Heart left ventricle (tissue), 16 donors: ENCODE results near the gene NTM. TPM values are rescaled to one million over a fixed set of nuclear protein-coding genes. Genes with fewer than 3 reads are reported as not detected.

Experiments
- ATAC-seq, 4 donors: fragments of 200-7000 bp; cut with Tn5 transposase; one replicate each; pipeline ENCODE4 v1.9.1; 2020 to 2022; ENCODE audit warnings: moderate library complexity in 4 of 4, mild to moderate bottlenecking in 3 of 4, moderate number of reproducible peaks in 1 of 4
- DNase-seq, 5 donors: peaks; one replicate each; pipeline ENCODE4 v3.0.0-alpha.2; 2020
- H3K27ac ChIP-seq, 12 donors: fragments of 200-600 bp; sonication (generic) in 4 of 12; one replicate each; pipeline versions ENCODE4 v1.5.0 to v1.8.0; 2016 to 2022; ENCODE audit warnings: mild to moderate bottlenecking in 2 of 12
- H3K27me3 ChIP-seq, 9 donors: fragments of 200-600 bp; sonication (generic) in 2 of 9; one replicate each; pipeline versions ENCODE4 v1.5.1 to v1.8.0; 2016 to 2022; ENCODE audit warnings: mild to moderate bottlenecking in 3 of 9
- H3K36me3 ChIP-seq, 9 donors: fragments of 200-600 bp; sonication (generic) in 2 of 9; one replicate each; pipeline versions ENCODE4 v1.5.0 to v1.8.0; 2018 to 2022; ENCODE audit warnings: mild to moderate bottlenecking in 2 of 9
- H3K4me1 ChIP-seq, 12 donors: fragments of 200-600 bp; sonication (generic) in 4 of 12; one replicate each; pipeline versions ENCODE4 v1.5.0 to v1.8.0; 2016 to 2022; ENCODE audit warnings: mild to moderate bottlenecking in 3 of 12
- H3K4me3 ChIP-seq, 12 donors: fragments of 200-600 bp; sonication (generic) in 4 of 12; one replicate each; pipeline versions ENCODE4 v1.5.0 to v1.8.0; 2017 to 2022; ENCODE audit warnings: mild to moderate bottlenecking in 9 of 12, moderate library complexity in 4 of 12
- H3K9me3 ChIP-seq, 12 donors: fragments of 200-600 bp; sonication (generic) in 4 of 12; one replicate each; pipeline versions ENCODE4 v1.5.0 to v1.8.0; 2016 to 2022; ENCODE audit warnings: mild to moderate bottlenecking in 1 of 12
- POLR2A ChIP-seq, 2 donors: fragments of 450-650 bp; IDR thresholded peaks; one replicate each; pipeline ENCODE4 v1.6.1; 2017; ENCODE audit warnings: antibody characterized with exemption in 2 of 2, mild to moderate bottlenecking in 2 of 2, moderate library complexity in 2 of 2
- WGBS, 4 donors: extraction: QIAGEN DNeasy Blood & Tissue Kit in 2 of 4; methylation state at CpG; one replicate each; pipeline versions ENCODE4 v1.1.5 to v1.1.7; 2013 to 2018; 5-methylcytosine and 5-hydroxymethylcytosine counted together
- intact Hi-C, 10 donors: fragments of 100-400 bp; cut with DNase I; formaldehyde crosslinking; loops; one replicate each; pipeline versions ENCODE4 v1.11.1 to v1.14.2; 2022
- polyA plus RNA-seq, 2 donors: library from polyadenylated mRNA; stranded (reverse); fragments of 200-250 nt; gene quantifications; one replicate each; pipeline ENCODE4 v1.2.3, GENCODE V29; 2013
- total RNA-seq, 9 donors: library from RNA; depleted of rRNA in 2 of 9; stranded (reverse); fragments of >200 nt in 2 of 9; fragmentation: NEBNext Ultra II Directional in 3 of 9; extraction: Animal tissue kit (Norgen Biotek cat#: 25700) in 3 of 9; gene quantifications; one replicate each; pipeline versions ENCODE4 v1.1.0 to v1.2.4, GENCODE V29; 2016 to 2023
- TF ChIP-seq, protein P1 (sequence below), 12 donors: fragments of 200-600 bp; sonication (generic) in 4 of 12; IDR thresholded peaks; one replicate each; pipeline versions ENCODE4 v1.5.0 to v1.8.0; 2018 to 2022; ENCODE audit warnings: antibody characterized with exemption in 12 of 12, mild to moderate bottlenecking in 5 of 12
- donor health status: ischemic (EF 13 %, LVEDD 7.1; RV severe dilation, severe dysfunction).
- donor health status: healthy with polysubstance abuse.
- donor health status: DM: no; HTN: yes; CAD: no.
- donor health status: DM: no; HTN: no; CAD: no.
- donor health status: ischemic (EF 25% LVEDD 6.9; RV normal size, moderate dysfunction).
- donor health status: ischemic (EF 25% LVEDD 5.7; RV mildly dilated, moderate dysfunction).
- donor health status: healthy.
- donor health status: DM: yes; HTN: yes; CAD: no.
- donor health status: ischemic (EF 35%, LVEDD 5.7; RV mildly dilated, moderate dysfunction).
- donor health status: nonischemic (EF 11% LVEDD 7.7; RV severe dilation, severe dysfunction).
- donor health status: DM: yes; HTN: yes; CAD: no.
- donor health status: PGD.
- donor health status: ischemic (EF 29% LVEDD 5.4; RV normal size, mild dysfunction).
- donor health status: nonischemic (EF 23%, LVEDD 6.1; RV moderate dilation, normal function).

The NTM gene
- total and polyA plus RNA-seq, 11 donors = 0.40 to 7.7 (median 1.5) TPM

DNA sequence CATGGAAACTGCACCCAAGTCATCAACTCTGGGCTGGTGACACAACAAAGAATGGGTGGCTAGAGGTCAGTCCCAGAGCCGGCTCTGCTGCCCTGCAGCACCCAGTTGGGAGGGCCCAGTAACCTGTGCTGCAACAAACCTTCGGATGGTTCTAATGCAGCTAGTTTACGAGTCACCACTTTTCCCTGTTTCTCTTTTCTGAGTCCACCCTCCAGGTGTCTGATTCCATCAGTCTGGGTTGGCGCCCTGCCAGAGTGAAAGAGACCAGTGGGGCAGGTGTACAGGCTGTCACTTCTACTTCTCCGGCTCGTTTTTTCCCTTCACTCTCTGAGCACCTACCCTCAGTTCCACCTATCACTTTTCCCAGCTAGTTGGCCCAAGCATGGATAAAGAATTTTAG is 572.9 kb downstream of the NTM start:
- intact Hi-C loops = no loop called here
- H3K9me3 ChIP-seq = no peaks in the 10 kb centered on the region
- no peak for DNase-seq
- peaks cover 0 to 3% (median 0%) of the 10 kb centered on the region in 9 donors for H3K27me3 ChIP-seq
- TF ChIP-seq POLR2A (IDR thresholded peaks at IDR 0.05) = no peak
- TF ChIP-seq, protein P1, sequence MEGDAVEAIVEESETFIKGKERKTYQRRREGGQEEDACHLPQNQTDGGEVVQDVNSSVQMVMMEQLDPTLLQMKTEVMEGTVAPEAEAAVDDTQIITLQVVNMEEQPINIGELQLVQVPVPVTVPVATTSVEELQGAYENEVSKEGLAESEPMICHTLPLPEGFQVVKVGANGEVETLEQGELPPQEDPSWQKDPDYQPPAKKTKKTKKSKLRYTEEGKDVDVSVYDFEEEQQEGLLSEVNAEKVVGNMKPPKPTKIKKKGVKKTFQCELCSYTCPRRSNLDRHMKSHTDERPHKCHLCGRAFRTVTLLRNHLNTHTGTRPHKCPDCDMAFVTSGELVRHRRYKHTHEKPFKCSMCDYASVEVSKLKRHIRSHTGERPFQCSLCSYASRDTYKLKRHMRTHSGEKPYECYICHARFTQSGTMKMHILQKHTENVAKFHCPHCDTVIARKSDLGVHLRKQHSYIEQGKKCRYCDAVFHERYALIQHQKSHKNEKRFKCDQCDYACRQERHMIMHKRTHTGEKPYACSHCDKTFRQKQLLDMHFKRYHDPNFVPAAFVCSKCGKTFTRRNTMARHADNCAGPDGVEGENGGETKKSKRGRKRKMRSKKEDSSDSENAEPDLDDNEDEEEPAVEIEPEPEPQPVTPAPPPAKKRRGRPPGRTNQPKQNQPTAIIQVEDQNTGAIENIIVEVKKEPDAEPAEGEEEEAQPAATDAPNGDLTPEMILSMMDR (IDR thresholded peaks at IDR 0.05) = no peak
- H3K4me3 ChIP-seq = no peak overlapping the region
- no peaks in the 10 kb centered on the region for H3K36me3 ChIP-seq
- no peaks in the 10 kb centered on the region for H3K4me1 ChIP-seq
- 75 to 82% (median 78%) methylated on average over 6 of the region's 6 CpGs for WGBS, 4 donors
- H3K27ac ChIP-seq = no peak overlapping the region
- no peak for ATAC-seq

DNA sequence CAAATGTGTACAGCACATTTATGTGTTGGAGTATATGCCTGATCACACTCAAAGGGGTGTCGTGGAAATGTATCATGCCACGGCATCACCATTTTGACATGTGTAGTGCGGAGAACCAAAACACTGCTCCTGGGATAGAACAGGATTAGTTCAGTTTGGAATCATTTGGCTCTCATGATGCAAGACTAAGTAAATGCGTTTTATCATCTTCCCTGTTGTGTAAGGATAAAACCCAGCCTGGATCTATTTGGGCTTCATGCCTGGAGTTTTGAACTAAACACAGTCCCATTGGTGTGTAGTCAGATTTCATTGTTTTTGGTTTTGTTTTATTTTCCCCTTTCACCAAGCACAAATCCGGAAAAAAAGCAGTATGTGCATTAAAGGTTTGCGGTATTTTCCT is 574.3 kb downstream of the NTM start:
- TF ChIP-seq, protein P1 (IDR thresholded peaks at IDR 0.05) = no peak
- no peak for TF ChIP-seq POLR2A (IDR thresholded peaks at IDR 0.05)
- intact Hi-C loops = no loop called here
- ATAC-seq = no peak
- Histone ChIP-seq H3K27ac (no peak overlapping the region), H3K27me3 (peaks cover 0 to 3% (median 0%) of the 10 kb centered on the region in 9 donors), H3K36me3 (no peaks in the 10 kb centered on the region), H3K4me3 (no peak overlapping the region), H3K9me3 (no peaks in the 10 kb centered on the region), H3K4me1 (no peaks in the 10 kb centered on the region)
- WGBS, 4 donors = 70 to 79% (median 77%) methylated on average over 6 of the region's 6 CpGs
- no peak for DNase-seq

DNA sequence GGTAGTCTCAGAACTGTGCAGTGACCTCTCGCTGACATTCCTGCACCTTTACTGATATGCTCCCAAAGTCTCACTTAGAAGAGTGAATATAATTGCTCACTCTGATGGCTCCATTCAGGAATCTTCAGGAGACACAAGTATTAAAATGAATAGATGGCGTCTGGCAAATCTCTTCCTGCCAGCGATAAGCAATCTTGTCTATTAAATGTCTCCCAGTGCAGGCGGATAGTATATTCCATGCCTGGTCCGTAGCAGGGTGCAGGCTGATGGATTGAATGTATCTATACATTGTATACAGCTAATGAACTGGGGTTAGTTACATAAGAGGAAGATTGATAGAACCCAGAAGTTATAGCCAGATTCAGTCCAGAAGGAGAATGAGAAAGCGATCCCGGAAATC is 575.3 kb downstream of the NTM start:
- DNase-seq = no peak
- H3K36me3 ChIP-seq = no peaks in the 10 kb centered on the region
- ATAC-seq = no peak
- no peaks in the 10 kb centered on the region for H3K4me1 ChIP-seq
- 65 to 78% (median 66%) methylated on average over 7 of the region's 7 CpGs for WGBS, 4 donors
- H3K27me3 ChIP-seq = peaks cover 0 to 2% (median 0%) of the 10 kb centered on the region in 9 donors
- no peak for TF ChIP-seq POLR2A (IDR thresholded peaks at IDR 0.05)
- TF ChIP-seq, protein P1 (IDR thresholded peaks at IDR 0.05) = no peak
- intact Hi-C loops = no loop called here
- no peak overlapping the region for H3K4me3 ChIP-seq
- no peaks in the 10 kb centered on the region for H3K9me3 ChIP-seq
- H3K27ac ChIP-seq = no peak overlapping the region

DNA sequence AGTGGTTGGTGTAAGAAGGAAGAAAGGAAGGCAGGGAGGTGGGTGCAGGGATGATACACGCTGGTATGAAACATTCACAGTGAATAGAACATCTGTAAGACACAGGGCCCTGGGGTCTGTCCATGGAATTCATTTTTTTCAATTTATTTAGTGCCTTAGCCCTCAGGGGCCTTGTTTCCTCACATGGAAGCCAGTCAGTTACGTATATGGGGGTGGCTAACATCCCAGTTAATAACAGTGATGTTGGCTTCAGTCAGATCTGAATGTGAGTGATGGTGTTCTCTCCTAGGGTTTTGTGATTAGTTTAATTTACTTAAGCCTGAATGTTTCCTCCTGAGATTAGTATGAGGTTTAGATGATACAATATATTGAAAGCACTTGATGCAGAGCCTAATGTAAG is 577.1 kb downstream of the NTM start:
- no peak overlapping the region for H3K27ac ChIP-seq
- intact Hi-C loops = no loop called here
- no peaks in the 10 kb centered on the region for H3K27me3 ChIP-seq
- no peak for TF ChIP-seq POLR2A (IDR thresholded peaks at IDR 0.05)
- TF ChIP-seq, protein P1 (IDR thresholded peaks at IDR 0.05) = no peak
- H3K9me3 ChIP-seq = no peaks in the 10 kb centered on the region
- H3K36me3 ChIP-seq = no peaks in the 10 kb centered on the region
- H3K4me1 ChIP-seq = no peaks in the 10 kb centered on the region
- DNase-seq (no peak), ATAC-seq (no peak)
- 74 to 91% (median 78%) methylated on average over 2 of the region's 2 CpGs for WGBS, 4 donors
- H3K4me3 ChIP-seq = no peak overlapping the region
